Gastroesophageal sphincter (tissue), 3 donors: ENCODE results near the gene MESD.

Source experiments
- EP300 ChIP-seq: sonication (generic); formaldehyde crosslinking; IDR thresholded peaks from one replicate; pipeline ENCODE4 v1.6.1; 2017; ENCODE audit warnings: antibody characterized with exemption, mild to moderate bottlenecking
- POLR2AphosphoS5 ChIP-seq: sonication (generic); formaldehyde crosslinking; IDR thresholded peaks from one replicate; pipeline ENCODE4 v1.6.1; 2017; ENCODE audit warnings: antibody characterized with exemption
- TF ChIP-seq, protein P1 (sequence below), 4 experiments: fragments of 200-600 bp in 2 of 4; fragments of 450-650 bp in 2 of 4; sonication (generic) in 1 of 4; IDR thresholded peaks; one replicate each; pipeline ENCODE4 v1.5.1; 2017 to 2019; ENCODE audit warnings: antibody characterized with exemption in 4 of 4, mild to moderate bottlenecking in 2 of 4, moderate library complexity in 2 of 4

DNA sequence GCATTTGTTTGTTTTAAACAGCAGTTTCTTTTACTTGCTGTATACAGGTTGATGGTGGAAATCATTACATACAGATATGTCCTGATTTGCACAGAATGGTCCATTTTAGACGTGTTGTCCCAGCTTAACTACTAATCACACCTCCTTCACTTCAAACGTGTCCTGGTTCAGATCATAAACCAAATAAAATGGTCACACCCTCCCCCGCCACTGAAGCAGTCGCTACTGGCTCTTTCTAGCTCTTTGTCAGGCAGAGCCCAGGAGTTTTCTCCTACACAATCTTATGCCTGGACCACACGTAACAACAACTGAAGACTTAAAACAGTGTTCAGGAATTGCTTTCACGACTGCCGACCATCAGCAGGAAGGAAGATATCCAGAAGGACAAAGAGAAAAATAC lies 73.6 kb downstream of the MESD start:
- TF ChIP-seq POLR2AphosphoS5 (no peak), EP300 (no peak)
- TF ChIP-seq, protein P1, sequence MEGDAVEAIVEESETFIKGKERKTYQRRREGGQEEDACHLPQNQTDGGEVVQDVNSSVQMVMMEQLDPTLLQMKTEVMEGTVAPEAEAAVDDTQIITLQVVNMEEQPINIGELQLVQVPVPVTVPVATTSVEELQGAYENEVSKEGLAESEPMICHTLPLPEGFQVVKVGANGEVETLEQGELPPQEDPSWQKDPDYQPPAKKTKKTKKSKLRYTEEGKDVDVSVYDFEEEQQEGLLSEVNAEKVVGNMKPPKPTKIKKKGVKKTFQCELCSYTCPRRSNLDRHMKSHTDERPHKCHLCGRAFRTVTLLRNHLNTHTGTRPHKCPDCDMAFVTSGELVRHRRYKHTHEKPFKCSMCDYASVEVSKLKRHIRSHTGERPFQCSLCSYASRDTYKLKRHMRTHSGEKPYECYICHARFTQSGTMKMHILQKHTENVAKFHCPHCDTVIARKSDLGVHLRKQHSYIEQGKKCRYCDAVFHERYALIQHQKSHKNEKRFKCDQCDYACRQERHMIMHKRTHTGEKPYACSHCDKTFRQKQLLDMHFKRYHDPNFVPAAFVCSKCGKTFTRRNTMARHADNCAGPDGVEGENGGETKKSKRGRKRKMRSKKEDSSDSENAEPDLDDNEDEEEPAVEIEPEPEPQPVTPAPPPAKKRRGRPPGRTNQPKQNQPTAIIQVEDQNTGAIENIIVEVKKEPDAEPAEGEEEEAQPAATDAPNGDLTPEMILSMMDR (IDR thresholded peaks at IDR 0.05) = no peak
